ENCODE results near the gene SCLY. TPM values are rescaled to one million over a fixed set of nuclear protein-coding genes. Genes with fewer than 3 reads are reported as not detected.

Gene SCLY
- total and polyA plus RNA-seq, 2 of the 13 experiments (the other 11 are each of a cell fraction or from before 2014, with no cell fraction given): 27.9 to 38.6 TPM

DNA sequence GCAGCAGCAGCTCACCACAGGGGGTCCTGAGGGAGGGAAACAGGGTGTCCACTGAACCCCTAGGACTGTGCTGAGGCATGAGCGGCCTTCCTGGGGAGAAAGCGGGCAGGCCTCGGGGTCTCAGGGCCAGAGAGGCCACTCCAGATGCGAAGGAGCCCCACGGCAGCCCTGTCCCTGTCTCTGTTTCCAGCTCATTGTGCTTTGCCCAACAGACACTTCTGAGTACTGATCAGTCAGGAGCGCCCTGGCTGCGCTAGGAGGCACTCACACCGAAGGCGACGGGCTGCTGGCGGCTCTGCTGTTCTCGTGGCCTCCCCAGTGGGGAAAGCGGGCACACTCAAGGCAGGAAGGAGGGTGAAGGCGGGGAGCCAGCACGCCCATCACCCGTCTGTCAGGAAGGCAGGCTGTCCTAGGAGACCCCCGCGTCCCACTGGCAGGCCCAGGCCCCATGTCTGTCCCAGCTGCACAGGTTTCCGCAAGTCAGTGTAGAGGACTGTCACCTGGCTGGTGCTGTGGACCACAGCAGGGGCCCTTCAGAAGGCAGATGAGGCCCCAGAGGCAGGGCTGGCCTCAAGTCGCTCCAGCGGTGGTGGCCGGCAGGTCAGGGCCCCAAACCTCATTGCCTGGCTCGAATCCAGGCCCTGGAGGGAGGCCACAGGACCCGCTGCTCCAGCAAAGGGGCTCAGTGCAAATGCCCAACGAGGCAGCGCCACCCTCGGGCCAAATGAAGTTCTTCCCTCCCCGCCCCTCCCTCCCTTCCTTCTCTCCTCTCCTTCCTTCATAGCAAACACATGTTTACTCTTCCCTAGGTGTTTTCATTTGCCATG is 46.1 kb downstream of the SCLY start (continued):
- TF ChIP-seq HOXA3 (CRISPR knock-in tag; IDR thresholded peaks at IDR 0.05): no peak; the same call in 1 of the 2 replicates
- TF ChIP-seq, protein P1, sequence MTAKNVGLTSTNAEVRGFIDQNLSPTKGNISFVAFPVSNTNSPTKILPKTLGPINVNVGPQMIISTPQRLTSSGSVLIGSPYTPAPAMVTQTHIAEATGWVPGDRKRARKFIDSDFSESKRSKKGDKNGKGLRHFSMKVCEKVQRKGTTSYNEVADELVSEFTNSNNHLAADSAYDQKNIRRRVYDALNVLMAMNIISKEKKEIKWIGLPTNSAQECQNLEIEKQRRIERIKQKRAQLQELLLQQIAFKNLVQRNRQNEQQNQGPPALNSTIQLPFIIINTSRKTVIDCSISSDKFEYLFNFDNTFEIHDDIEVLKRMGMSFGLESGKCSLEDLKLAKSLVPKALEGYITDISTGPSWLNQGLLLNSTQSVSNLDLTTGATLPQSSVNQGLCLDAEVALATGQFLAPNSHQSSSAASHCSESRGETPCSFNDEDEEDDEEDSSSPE (CRISPR knock-in tag; IDR thresholded peaks at IDR 0.05): no peak
- no peak for TF ChIP-seq XBP1 (CRISPR knock-in tag; IDR thresholded peaks at IDR 0.05)
- no peak for TF ChIP-seq NR2F1 (CRISPR knock-in tag; IDR thresholded peaks at IDR 0.05)
- no peak for TF ChIP-seq SKI (IDR thresholded peaks at IDR 0.05; ENCODE audit: partially characterized antibody)
- no peak for TF ChIP-seq ZNF510 (CRISPR knock-in tag; IDR thresholded peaks at IDR 0.05; ENCODE audit: low read depth)
- TF ChIP-seq NFIB (CRISPR knock-in tag; IDR thresholded peaks at IDR 0.05; ENCODE audit: borderline replicate concordance): no peak
- TF ChIP-seq AGO1 (IDR thresholded peaks at IDR 0.05; ENCODE audit: low read depth, low read length, poor library complexity, severe bottlenecking): peak; percentile 19
- TF ChIP-seq ZNF83 (CRISPR knock-in tag; IDR thresholded peaks at IDR 0.05; ENCODE audit: borderline replicate concordance): no peak
- no peak for TF ChIP-seq SAFB2 (CRISPR knock-in tag; IDR thresholded peaks at IDR 0.05; ENCODE audit: borderline replicate concordance, low read depth)
- TF ChIP-seq ZMYM4 (CRISPR knock-in tag; IDR thresholded peaks at IDR 0.05): no peak
- no peak for TF ChIP-seq ZNF564 (CRISPR knock-in tag; IDR thresholded peaks at IDR 0.05)
- TF ChIP-seq, protein P2, sequence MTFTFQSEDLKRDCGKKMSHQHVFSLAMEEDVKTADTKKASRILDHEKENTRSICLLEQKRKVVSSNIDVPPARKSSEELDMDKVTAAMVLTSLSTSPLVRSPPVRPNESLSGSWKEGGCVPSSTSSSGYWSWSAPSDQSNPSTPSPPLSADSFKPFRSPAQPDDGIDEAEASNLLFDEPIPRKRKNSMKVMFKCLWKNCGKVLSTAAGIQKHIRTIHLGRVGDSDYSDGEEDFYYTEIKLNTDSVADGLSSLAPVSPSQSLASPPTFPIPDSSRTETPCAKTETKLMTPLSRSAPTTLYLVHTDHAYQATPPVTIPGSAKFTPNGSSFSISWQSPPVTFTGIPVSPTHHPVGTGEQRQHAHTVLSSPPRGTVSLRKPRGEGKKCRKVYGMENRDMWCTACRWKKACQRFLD (CRISPR knock-in tag; IDR thresholded peaks at IDR 0.05; ENCODE audit: borderline replicate concordance): 0 out of 2 replicates have a peak, but pooled peaks have one; percentile 62
- TF ChIP-seq, protein P3, sequence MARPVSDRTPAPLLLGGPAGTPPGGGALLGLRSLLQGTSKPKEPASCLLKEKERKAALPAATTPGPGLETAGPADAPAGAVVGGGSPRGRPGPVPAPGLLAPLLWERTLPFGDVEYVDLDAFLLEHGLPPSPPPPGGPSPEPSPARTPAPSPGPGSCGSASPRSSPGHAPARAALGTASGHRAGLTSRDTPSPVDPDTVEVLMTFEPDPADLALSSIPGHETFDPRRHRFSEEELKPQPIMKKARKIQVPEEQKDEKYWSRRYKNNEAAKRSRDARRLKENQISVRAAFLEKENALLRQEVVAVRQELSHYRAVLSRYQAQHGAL (CRISPR knock-in tag; IDR thresholded peaks at IDR 0.05; ENCODE audit: not compliant biosample characterization): no peak
- TF ChIP-seq, protein P4, sequence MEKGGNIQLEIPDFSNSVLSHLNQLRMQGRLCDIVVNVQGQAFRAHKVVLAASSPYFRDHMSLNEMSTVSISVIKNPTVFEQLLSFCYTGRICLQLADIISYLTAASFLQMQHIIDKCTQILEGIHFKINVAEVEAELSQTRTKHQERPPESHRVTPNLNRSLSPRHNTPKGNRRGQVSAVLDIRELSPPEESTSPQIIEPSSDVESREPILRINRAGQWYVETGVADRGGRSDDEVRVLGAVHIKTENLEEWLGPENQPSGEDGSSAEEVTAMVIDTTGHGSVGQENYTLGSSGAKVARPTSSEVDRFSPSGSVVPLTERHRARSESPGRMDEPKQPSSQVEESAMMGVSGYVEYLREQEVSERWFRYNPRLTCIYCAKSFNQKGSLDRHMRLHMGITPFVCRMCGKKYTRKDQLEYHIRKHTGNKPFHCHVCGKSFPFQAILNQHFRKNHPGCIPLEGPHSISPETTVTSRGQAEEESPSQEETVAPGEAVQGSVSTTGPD (CRISPR knock-in tag; IDR thresholded peaks at IDR 0.05): no peak
- TF ChIP-seq, protein P5, sequence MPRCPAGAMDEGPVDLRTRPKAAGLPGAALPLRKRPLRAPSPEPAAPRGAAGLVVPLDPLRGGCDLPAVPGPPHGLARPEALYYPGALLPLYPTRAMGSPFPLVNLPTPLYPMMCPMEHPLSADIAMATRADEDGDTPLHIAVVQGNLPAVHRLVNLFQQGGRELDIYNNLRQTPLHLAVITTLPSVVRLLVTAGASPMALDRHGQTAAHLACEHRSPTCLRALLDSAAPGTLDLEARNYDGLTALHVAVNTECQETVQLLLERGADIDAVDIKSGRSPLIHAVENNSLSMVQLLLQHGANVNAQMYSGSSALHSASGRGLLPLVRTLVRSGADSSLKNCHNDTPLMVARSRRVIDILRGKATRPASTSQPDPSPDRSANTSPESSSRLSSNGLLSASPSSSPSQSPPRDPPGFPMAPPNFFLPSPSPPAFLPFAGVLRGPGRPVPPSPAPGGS (CRISPR knock-in tag; IDR thresholded peaks at IDR 0.05): no peak; the same call in 1 of the 2 replicates
- TF ChIP-seq YEATS4 (CRISPR knock-in tag; IDR thresholded peaks at IDR 0.05; ENCODE audit: borderline replicate concordance): peak; percentile 69; the same call in 1 of the 2 replicates
- peak; percentile 34; the same call in 1 of the 2 replicates for TF ChIP-seq ZNF776 (CRISPR knock-in tag; IDR thresholded peaks at IDR 0.05)
